HepG2 (cell line): ENCODE measurements around the gene CAMKMT. TPM values are rescaled to one million over a fixed set of nuclear protein-coding genes. Genes with fewer than 3 reads are reported as not detected.

ENCODE experiments used
- ATAC-seq: fragments of 200-7000 bp; cut with Tn5 transposase; 3 replicates; pipeline ENCODE4 v1.9.1; 2020; ENCODE audit warnings: mild to moderate bottlenecking, moderate library complexity
- BruUV-seq: library from RNA; stranded (reverse); fragments of 400-500 nt; replicated peaks from 2 replicates; lab custom pipeline; 2021; lab: Mats Ljungman, UMichigan
- CTCF ChIA-PET: fragments of 300-600 bp; formaldehyde crosslinking; extraction: SDS; loops from one replicate; lab custom pipeline; 2021; ENCODE audit warnings: low total read pairs, inconsistent platforms, low intra/inter-chr PET ratio; lab: Yijun Ruan, JAX
- POLR2A ChIA-PET: fragments of 350-600 bp; sonication (Branson Sonifier 250); formaldehyde crosslinking; loops from one replicate; lab custom pipeline; 2020; ENCODE audit warnings: antibody characterized with exemption, inconsistent platforms; lab: Yijun Ruan, JAX
- DNase-seq: peaks from one replicate; pipeline ENCODE4 v3.0.0-alpha.2; 2015; ENCODE audit warnings: low spot score
- FAIRE-seq: peaks from 3 replicates; lab custom pipeline; 2011; peaks lifted over from hg19 to GRCh38; lab: Jason Lieb, UNC
- H2AFZ ChIP-seq: one replicate; pipeline ENCODE4 v1.6.1; 2011; ENCODE audit warnings: low read length, inconsistent platforms
- H3K27ac ChIP-seq: fragments of 300-600 bp; 3 replicates; pipeline ENCODE4 v1.8.0; 2011; ENCODE audit warnings: mixed run types, mild to moderate bottlenecking, mixed read lengths, low read length, inconsistent platforms; ENCODE audit not compliant: insufficient read depth; ENCODE audit errors: extremely low read length
- H3K27me3 ChIP-seq, 2 experiments: fragments of 200-600 bp in 1 of 2; 2 replicates in 1 of 2; 3 replicates in 1 of 2; pipeline versions ENCODE4 v1.6.0 to v1.8.0; 2011; ENCODE audit warnings: low read length in 2 of 2, mild to moderate bottlenecking in 2 of 2, moderate library complexity in 2 of 2, inconsistent platforms in 1 of 2; ENCODE audit not compliant: insufficient read depth in 2 of 2, control insufficient read depth in 1 of 2
- H3K36me3 ChIP-seq, 2 experiments: fragments of 200-600 bp in 1 of 2; replicated peaks in 1 of 2; 2 replicates in 1 of 2; 3 replicates in 1 of 2; pipeline versions ENCODE4 v1.5.1 to v1.8.0; 2011; ENCODE audit warnings: low read length in 2 of 2, inconsistent platforms in 1 of 2; ENCODE audit not compliant: insufficient read depth in 2 of 2, control insufficient read depth in 1 of 2
- H3K4me1 ChIP-seq: 2 replicates; pipeline ENCODE4 v1.5.1; 2012; ENCODE audit warnings: low read length, inconsistent platforms; ENCODE audit not compliant: insufficient read depth
- H3K4me2 ChIP-seq: 2 replicates; pipeline ENCODE4 v1.6.0; 2011; ENCODE audit warnings: low read depth, low read length, inconsistent platforms
- H3K4me3 ChIP-seq, 3 experiments: fragments of 200-600 bp in 1 of 3; sonication (generic), shearing (Covaris generic) in 1 of 3; replicated peaks in 1 of 3; 2 replicates each; pipeline ENCODE4 v1.5.1; 2011 to 2016; ENCODE audit warnings: low read length in 3 of 3, inconsistent platforms in 2 of 3, low read depth in 2 of 3, mild to moderate bottlenecking in 2 of 3, control low read depth in 1 of 3, mixed read lengths in 1 of 3; ENCODE audit not compliant: insufficient read depth in 1 of 3
- H3K79me2 ChIP-seq: one replicate; pipeline ENCODE4 v1.6.1; 2011; ENCODE audit warnings: low read length, inconsistent platforms; ENCODE audit not compliant: insufficient read depth
- H3K9ac ChIP-seq: 2 replicates; pipeline ENCODE4 v1.6.0; 2011; ENCODE audit warnings: mild to moderate bottlenecking, low read depth, low read length, inconsistent platforms; ENCODE audit not compliant: insufficient read depth
- H3K9me3 ChIP-seq: 2 replicates; pipeline ENCODE4 v1.5.1; 2012; ENCODE audit warnings: mild to moderate bottlenecking, low read length
- H4K20me1 ChIP-seq: 2 replicates; pipeline ENCODE4 v1.6.0; 2011; ENCODE audit warnings: inconsistent platforms, mild to moderate bottlenecking, low read length, moderate library complexity; ENCODE audit not compliant: insufficient read depth
- CHD4 ChIP-seq: fragments of 200-600 bp; sonication (generic); IDR thresholded peaks from 2 replicates; pipeline ENCODE4 v1.7.0; 2017; ENCODE audit warnings: mild to moderate bottlenecking, low read length, borderline replicate concordance
- FIP1L1 ChIP-seq: fragments of 200-400 bp; formaldehyde crosslinking; IDR thresholded peaks from 2 replicates; pipeline ENCODE4 v1.6.1; 2018; ENCODE audit warnings: low read depth, mild to moderate bottlenecking, low read length, moderate library complexity, borderline replicate concordance; ENCODE audit not compliant: insufficient read depth
- FOSL1 ChIP-seq: sonication (generic); formaldehyde crosslinking; IDR thresholded peaks from 2 replicates; pipeline ENCODE4 v1.9.0; 2021; ENCODE audit warnings: missing genetic modification reagents, borderline replicate concordance
- NCOR1 ChIP-seq: fragments of 200-600 bp; sonication (generic); IDR thresholded peaks from 2 replicates; pipeline ENCODE4 v1.7.0; 2017; ENCODE audit warnings: antibody characterized with exemption, low read length, borderline replicate concordance
- SIX4 ChIP-seq: sonication (generic); formaldehyde crosslinking; IDR thresholded peaks from 2 replicates; pipeline ENCODE4 v1.4.0; 2020; ENCODE audit warnings: missing genetic modification reagents
- USF2 ChIP-seq, 2 experiments: sonication (generic) in 1 of 2; formaldehyde crosslinking in 1 of 2; IDR thresholded peaks; 2 replicates each; pipeline versions ENCODE4 v1.5.1 to v1.6.1; 2011 to 2020; ENCODE audit warnings: borderline replicate concordance in 1 of 2, low read depth in 1 of 2, low read length in 1 of 2, mild to moderate bottlenecking in 1 of 2, missing genetic modification reagents in 1 of 2, moderate library complexity in 1 of 2
- ZBTB21 ChIP-seq: sonication (generic); formaldehyde crosslinking; IDR thresholded peaks from 2 replicates; pipeline ENCODE4 v1.4.0; 2020; ENCODE audit warnings: missing genetic modification reagents
- ZFY ChIP-seq: sonication (generic); formaldehyde crosslinking; IDR thresholded peaks from 2 replicates; pipeline ENCODE4 v1.4.0; 2020; ENCODE audit warnings: missing genetic modification reagents
- ZNF101 ChIP-seq: sonication (generic); formaldehyde crosslinking; IDR thresholded peaks from 2 replicates; pipeline ENCODE4 v1.4.0; 2020; ENCODE audit warnings: mild to moderate bottlenecking, low read depth, missing genetic modification reagents, borderline replicate concordance
- ZNF251 ChIP-seq: sonication (generic); formaldehyde crosslinking; IDR thresholded peaks from 2 replicates; pipeline ENCODE4 v1.9.0; 2021; ENCODE audit warnings: mild to moderate bottlenecking, missing genetic modification reagents
- ZNF446 ChIP-seq: sonication (generic); formaldehyde crosslinking; IDR thresholded peaks from 2 replicates; pipeline ENCODE4 v1.5.0; 2020; ENCODE audit warnings: mild to moderate bottlenecking, missing genetic modification reagents
- ZNF598 ChIP-seq: sonication (generic); formaldehyde crosslinking; IDR thresholded peaks from 2 replicates; pipeline ENCODE4 v1.5.1; 2020; ENCODE audit warnings: mild to moderate bottlenecking, missing genetic modification reagents, borderline replicate concordance
- ZNF720 ChIP-seq: sonication (generic); formaldehyde crosslinking; IDR thresholded peaks from 2 replicates; pipeline ENCODE4 v1.4.0; 2020; ENCODE audit warnings: missing genetic modification reagents
- ZNF782 ChIP-seq: sonication (generic); formaldehyde crosslinking; IDR thresholded peaks from 2 replicates; pipeline ENCODE4 v1.4.0; 2020; ENCODE audit warnings: missing genetic modification reagents, mild to moderate bottlenecking, borderline replicate concordance
- ZSCAN30 ChIP-seq: sonication (generic); formaldehyde crosslinking; IDR thresholded peaks from 2 replicates; pipeline ENCODE4 v1.5.0; 2020; ENCODE audit warnings: mild to moderate bottlenecking, missing genetic modification reagents
- WGBS: methylation state at CpG from one replicate; pipeline ENCODE4 v1.1.6; 2017; ENCODE audit warnings: low lambda C conversion rate; 5-methylcytosine and 5-hydroxymethylcytosine counted together
- in situ Hi-C: cut with HindIII; loops from 2 replicates; pipeline ENCODE4 v1.10.0; 2017; ENCODE audit warnings: low pct_unique_long_range_greater_than_20kb; ENCODE audit not compliant: extremely low pct_ligation_motif_present
- intact Hi-C: fragments of 100-400 bp; cut with micrococcal nuclease; formaldehyde crosslinking; loops from one replicate; pipeline ENCODE4 v1.10.0; 2022; ENCODE audit not compliant: unreplicated experiment
- polyA plus RNA-seq, 8 experiments: library from polyadenylated mRNA; depleted of rRNA in 3 of 8; stranded (reverse) in 7 of 8; unstranded in 1 of 8; fragments of >200 nt; fragmentation: Illumina TruSeq in 4 of 8; extraction: Trizol in 4 of 8; gene quantifications; 2 replicates each; pipeline versions ENCODE4 v1.2.1 to v1.2.3, GENCODE V29; 2011 to 2016; ENCODE audit warnings: low read depth in 4 of 8, missing spikeins in 1 of 8, mixed read lengths in 1 of 8; ENCODE audit not compliant: insufficient read depth in 1 of 8
- total RNA-seq, 5 experiments: library from RNA; depleted of rRNA; stranded (reverse); fragments of >200 nt; fragmentation: Illumina TruSeq; extraction: Trizol; gene quantifications; 2 replicates each; pipeline ENCODE4 v1.2.3, GENCODE V29; 2016; ENCODE audit warnings: low read depth in 1 of 5
- TF ChIP-seq, protein P1 (sequence below): IDR thresholded peaks from 2 replicates; pipeline ENCODE4 v1.6.1; 2016

Gene CAMKMT
- total and polyA plus RNA-seq, 2 of the 13 experiments (the other 11 are each of a cell fraction or from before 2014, with no cell fraction given), result 6.9 to 20.8 TPM

- WGBS, result 73% methylated on average over 4 of the region's 4 CpGs
Measured at GRCh38 chr2:44679584-44679983, 317.8 kb downstream of the CAMKMT start.

More at GRCh38 chr2:44679584-44679983, 317.8 kb downstream of the CAMKMT start:
- no peaks in the 10 kb centered on the region for H3K9me3 ChIP-seq
- no peak overlapping the region for H2AFZ ChIP-seq
- H3K4me1 ChIP-seq, result no peaks in the 10 kb centered on the region
- FAIRE-seq (no peak), ATAC-seq (no peak), DNase-seq (no peak)
- in situ Hi-C loops, result no loop called here
- no peak overlapping the region for H3K4me3 ChIP-seq
- no TSS peak for BruUV-seq
- intact Hi-C loops, result no loop called here
- H3K9ac ChIP-seq, result no peak overlapping the region
- H3K4me2 ChIP-seq, result no peak overlapping the region
- no peaks in the 10 kb centered on the region for H4K20me1 ChIP-seq
- no peak overlapping the region for H3K27ac ChIP-seq
- H3K27me3 ChIP-seq, result no peaks in the 10 kb centered on the region
- TF ChIP-seq ZNF101 (CRISPR knock-in tag) (no peak), USF2 (IDR thresholded peaks at IDR 0.05; ENCODE audit: low read depth, low read length) (no peak), USF2 (CRISPR knock-in tag; IDR thresholded peaks at IDR 0.05; ENCODE audit: borderline replicate concordance) (no peak), ZNF446 (CRISPR knock-in tag) (no peak), ZNF782 (CRISPR knock-in tag) (no peak), ZFY (CRISPR knock-in tag) (no peak), ZNF720 (CRISPR knock-in tag) (no peak), ZBTB21 (CRISPR knock-in tag) (no peak), SIX4 (CRISPR knock-in tag) (no peak), ZSCAN30 (CRISPR knock-in tag) (no peak), NCOR1 (no peak), FIP1L1 (no peak), FOSL1 (CRISPR knock-in tag) (no peak), CHD4 (no peak), ZNF251 (no peak), ZNF598 (CRISPR knock-in tag) (no peak)
- TF ChIP-seq, protein P1, sequence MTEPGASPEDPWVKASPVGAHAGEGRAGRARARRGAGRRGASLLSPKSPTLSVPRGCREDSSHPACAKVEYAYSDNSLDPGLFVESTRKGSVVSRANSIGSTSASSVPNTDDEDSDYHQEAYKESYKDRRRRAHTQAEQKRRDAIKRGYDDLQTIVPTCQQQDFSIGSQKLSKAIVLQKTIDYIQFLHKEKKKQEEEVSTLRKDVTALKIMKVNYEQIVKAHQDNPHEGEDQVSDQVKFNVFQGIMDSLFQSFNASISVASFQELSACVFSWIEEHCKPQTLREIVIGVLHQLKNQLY (CRISPR knock-in tag), result no peak
- H3K79me2 ChIP-seq, result no peaks in the 10 kb centered on the region
- H3K36me3 ChIP-seq, result no peaks in the 10 kb centered on the region
- CTCF ChIA-PET, result no interaction called here
- POLR2A ChIA-PET, result no interaction called here
